HG03066 (cell line): ENCODE results near the gene TEAD2.
"Not testable (repeated sequence)": the region's sequence is repeated elsewhere in the genome, so short reads cannot be mapped to it uniquely, and the experiment has no call there.

ENCODE experiments used
- ATAC-seq: cut with Tn5 transposase; IDR thresholded peaks from one replicate; pipeline ENCODE4 v1.9.1; 2021; ENCODE audit warnings: low read depth; ENCODE audit not compliant: unreplicated experiment

Gene TEAD2

DNA sequence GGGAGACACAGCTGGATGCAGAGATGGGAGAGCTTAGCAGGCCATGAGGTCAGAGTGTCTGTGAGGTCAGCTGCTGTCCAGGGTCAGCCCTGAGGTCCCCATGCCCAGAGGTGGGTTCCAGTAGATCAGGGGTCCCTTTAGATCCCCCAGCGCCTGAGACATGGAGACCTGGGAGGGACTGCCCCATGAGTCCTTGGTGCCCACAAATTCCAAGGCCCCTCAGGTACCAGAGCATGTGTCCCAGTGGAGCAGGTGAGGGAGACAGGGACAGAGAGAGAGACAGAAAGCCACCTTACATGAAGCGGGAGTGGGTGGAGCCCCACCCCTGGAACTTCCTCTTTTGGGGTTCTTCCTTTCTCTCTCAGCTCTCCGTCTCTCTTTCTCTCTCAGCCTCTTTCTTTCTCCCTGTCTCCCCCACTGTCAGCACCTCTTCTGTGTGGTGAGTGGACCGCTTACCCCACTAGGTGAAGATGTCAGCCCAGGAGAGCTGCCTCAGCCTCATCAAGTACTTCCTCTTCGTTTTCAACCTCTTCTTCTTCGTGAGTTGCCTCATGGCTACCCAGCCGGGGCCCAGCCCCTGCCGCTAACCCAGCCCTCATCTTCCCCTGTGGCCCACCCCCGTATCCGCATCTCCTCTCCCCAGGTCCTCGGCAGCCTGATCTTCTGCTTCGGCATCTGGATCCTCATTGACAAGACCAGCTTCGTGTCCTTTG lies 27.0 kb downstream of the TEAD2 start, which contains the start of gene CD37:
TSS of gene CD37 (plus strand) at position 336 of the 713 bp plus-strand sequence. CDS start at position 471, 135 bp downstream.
- ATAC-seq = no peak

DNA sequence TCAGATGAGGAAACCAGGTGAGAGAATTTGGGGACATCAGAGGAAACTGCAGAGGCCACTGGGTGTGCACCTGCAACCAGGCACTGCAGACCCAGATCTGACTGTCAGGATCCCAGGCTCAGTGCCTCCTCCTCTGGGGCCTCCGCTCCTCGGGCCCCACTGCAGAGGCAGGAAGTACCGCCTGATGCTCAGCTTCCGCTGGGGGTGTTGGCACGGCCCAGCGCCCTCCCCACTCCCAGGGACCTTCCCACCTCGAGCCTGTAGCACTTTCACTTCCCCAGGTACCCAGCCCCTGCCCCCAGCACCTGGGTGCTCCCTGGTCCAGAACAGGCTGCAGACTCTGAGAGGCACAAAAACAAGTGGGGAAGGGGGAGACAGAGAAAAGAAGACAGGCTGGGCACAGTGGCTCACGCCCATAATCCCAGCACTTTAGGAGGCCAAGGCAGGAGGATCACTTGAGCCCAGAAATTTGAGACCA lies 28.4 kb downstream of the TEAD2 start:
- no peak for ATAC-seq

GRCh38 chr19:49333418-49333805 lies 28.8 kb downstream of the TEAD2 start:
- no peak for ATAC-seq

DNA sequence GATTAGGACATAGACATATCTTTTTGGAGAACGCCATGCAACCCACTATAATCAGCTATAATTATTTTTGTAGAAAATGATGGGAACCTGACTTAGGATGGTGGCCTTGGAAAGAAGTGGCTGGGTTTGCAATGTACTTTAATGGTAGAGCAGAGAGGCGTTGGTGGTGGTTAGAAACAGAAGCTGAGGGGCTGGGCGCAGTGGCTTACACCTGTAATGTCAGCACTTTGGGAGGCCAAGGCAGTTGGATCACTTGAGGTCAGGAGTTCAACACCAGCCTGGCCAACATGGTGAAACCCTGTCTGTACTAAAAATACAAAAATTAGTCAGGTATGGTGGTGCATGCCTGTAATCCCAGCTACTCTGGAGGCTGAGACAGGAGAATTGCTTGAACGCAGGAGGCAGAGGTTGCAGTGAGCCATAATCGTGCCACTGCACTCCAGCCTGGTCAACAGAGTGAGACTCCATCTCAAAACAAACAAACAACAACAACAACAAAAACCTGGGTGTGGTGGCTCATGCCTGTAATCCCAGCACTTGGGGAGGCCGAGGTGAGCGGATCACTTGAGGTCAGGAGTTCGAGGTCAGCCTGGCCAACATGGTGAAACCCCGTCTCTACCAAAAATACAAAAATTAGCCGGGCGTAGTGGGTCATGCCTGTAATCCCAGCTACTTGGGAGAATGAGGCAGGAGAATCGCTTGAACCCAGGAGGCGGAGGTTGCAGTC lies 29.4 kb downstream of the TEAD2 start:
- not testable (repeated sequence) for ATAC-seq

DNA sequence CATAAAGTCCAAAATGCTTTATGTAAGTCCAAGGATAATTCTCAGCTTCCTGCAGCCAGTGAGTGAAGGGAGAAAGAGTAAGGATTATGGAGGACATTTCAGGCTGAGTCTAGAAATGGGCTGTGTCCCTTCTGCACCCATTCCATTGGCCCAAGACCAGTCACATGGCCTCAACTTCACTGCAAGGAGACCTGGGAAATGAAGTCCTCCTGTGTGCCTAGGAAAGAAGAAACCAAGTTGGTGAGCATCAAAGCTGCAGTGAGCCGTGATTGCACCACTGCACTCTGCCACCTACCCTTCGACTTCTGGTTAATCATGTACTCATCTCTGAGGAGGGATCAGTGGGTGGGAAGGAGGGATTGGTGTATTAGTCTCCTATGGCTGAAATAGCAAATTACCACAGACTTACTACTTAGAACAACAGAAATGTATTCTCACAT lies 30.6 kb downstream of the TEAD2 start:
- ATAC-seq = peak; percentile 37

DNA sequence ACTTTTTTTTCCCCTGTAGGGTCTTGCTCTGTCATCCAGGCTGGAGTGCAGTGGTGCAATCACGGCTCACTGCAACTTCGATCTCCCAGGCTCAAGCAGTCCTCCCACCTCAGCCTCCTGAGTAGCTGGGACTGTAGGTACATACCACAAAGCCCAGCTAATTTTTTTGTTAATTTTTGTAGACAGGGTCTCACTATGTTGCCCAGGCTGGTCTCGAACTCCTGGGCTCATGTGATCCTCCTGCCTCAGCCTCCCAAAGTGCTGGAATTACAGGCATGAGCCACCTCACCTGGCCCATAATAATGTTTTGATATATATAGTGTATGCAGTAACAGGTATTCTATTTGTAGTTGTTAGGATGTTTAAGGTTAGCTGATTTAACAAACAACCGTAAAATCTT lies 31.0 kb downstream of the TEAD2 start:
- not testable (repeated sequence) for ATAC-seq

DNA sequence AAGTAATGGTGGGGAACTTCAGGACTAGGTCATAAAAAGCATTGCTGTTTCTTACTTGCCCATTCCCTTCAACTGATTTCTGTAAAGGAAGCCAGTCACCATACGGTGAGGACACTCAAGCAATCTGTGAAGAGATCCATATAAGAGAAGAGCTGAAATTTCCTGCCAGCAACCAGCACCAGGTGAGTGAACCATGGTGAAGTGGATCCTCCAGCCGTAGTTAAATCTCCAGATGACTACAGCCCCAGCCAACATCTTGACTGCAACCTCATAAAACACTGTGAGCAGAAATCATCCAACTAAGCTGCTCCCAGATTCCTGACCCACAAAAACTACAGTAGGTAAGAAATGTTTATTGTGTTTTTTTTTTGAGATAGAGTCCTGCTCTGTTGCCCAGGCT lies 33.5 kb downstream of the TEAD2 start:
- ATAC-seq = no peak

GRCh38 chr19:49327878-49328544 lies 34.2 kb downstream of the TEAD2 start:
- no peak for ATAC-seq

- no peak for ATAC-seq
Observed at GRCh38 chr19:49326165-49326704, 36.0 kb downstream of the TEAD2 start.

DNA sequence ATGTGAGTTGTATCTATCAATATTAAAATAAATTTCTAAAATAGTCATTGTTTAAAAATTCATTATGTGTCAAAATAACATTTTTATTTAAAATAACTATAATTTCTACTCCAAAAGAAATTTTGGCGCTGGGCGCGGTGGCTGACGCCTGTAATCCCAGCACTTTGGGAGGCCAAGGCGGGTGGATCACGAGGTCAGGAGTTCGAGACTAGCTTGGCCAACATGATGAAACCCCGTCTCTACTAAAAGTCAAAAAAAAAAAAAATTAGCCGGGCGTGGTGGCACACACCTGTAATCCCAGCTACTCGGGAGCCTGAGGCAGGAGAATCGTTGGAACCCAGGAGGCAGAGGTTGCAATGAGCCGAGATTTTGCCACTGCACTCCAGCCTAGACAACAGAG lies 36.5 kb downstream of the TEAD2 start:
- ATAC-seq = not testable (repeated sequence)

DNA sequence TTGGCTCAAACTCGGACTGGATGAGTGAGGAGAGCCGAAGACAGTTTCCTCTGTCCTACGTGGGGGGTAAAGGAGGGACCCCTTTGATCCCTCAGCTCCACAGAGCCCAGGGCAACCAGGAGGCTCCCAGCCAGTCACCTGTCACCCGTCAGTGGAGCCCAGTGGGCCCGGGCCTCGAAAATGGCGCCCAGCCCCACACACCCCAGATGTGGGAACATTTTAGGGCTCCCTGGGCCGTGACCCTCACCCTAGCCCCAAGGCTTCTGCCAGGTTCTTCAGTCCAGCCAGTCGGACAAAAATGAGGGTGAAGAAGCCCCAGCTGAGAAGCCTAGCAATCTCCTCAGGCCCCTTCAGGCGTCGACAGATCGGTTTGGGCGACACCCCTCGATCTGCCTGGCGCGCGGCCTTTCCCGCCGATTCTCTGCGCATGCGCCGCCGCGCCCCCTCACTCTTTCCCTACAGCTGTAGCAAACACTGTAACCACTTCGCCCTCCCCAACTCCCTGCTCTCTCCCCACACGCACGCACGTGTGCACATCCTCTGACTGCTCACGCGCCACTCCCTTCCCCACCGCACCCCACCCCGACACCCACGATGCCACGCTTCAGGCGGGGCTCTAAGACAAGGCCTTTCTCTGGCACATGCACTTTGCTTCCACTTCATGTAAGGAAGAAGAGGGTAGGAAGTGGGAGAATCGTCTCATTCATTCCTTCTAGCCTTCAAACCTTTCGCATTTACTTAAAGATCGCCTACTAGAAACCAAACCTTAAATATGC lies 37.2 kb downstream of the TEAD2 start, which contains the start of gene SLC6A16:
TSS of gene SLC6A16 (minus strand) at position 391 of the 776 bp plus-strand sequence. CDS start 13,844 bp downstream, outside the sequence.
- no peak for ATAC-seq

- ATAC-seq = no peak
Observed at GRCh38 chr19:49318296-49318695, 43.9 kb downstream of the TEAD2 start.

- ATAC-seq = no peak
Observed at GRCh38 chr19:49316284-49316683, 45.9 kb downstream of the TEAD2 start.

DNA sequence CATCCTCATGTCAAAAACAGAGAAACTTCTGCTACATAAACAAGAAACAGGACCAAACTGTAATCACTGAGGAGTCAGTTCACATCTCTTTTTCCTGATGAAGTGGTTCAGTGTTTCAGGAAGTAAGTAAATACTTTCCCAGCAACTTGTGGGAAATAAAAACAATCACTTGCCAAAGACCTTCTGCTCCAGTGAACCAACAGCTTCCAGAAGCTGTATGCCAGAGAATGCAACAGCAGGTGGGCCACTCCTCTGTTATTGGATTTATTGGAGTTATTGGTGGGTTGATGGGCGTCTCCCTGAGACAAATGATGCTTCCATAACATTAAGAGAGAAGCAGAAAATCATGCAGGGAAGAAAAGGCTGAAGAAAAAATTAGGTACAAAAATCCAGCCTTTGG lies 47.1 kb downstream of the TEAD2 start:
- no peak for ATAC-seq

- no peak for ATAC-seq
Observed at GRCh38 chr19:49309087-49309486, 53.1 kb downstream of the TEAD2 start.

- ATAC-seq = not testable (repeated sequence)
Observed at GRCh38 chr19:49306734-49307133, 55.5 kb downstream of the TEAD2 start.

GRCh38 chr19:49301866-49302252 lies 60.4 kb downstream of the TEAD2 start:
- ATAC-seq = no peak

DNA sequence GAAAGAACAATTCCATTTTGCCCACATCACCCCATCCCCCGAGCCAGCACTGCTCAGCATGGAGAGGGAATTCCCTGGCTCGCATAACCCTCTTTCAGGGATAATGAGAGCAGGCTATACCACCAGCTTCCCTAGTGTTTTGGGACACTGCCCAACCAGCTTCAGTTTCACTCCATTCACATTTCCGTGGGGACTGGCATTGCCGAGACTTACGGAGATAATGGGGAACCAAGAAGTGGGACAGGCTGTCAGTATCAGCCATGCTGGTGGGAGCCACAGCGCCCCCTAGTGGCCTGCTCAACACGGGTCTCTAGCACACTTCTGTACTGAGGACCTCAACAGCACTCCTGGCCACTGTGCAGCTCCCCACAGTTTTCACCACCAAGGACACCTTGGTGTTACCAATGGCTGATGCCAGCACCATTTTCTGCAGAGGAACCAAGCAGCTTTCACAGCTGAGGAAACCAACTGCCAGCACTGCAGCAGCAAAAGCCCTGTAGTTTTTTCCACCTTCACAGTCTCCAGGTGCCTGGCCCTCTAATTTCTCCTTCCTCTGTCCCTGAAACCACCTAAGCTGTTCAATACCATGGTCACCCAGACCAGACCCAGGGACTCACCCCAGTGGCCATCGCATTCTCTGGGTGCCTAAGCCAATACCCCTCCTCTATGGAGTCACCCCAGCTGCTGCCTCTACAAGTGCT lies 60.9 kb downstream of the TEAD2 start:
- no peak for ATAC-seq

DNA sequence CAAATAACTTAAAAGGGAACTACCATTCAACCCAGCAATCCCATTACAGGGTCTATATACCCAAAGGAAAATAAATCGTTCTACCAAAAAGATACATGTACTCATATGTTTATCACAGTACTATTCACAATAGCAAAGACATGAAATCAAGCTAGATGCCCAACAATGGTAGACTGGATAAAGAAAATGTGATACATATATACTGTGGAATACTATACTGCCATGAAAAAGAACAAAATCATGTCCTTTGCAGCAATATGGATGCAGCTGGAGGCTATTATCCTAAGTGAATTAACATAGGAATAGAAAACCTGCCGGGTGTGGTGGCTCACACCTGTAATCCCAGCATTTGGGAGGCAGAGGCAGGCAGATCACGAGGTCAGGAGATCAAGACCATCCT lies 63.6 kb downstream of the TEAD2 start:
- ATAC-seq = not testable (repeated sequence)
